Measurements from ENCODE around the gene UBQLN1.
"Not testable (repeated sequence)": the region's sequence is repeated elsewhere in the genome, so short reads cannot be mapped to it uniquely, and the experiment has no call there.

UBQLN1 gene

GRCh38 chr9:83630938-83631457 is 76.8 kb downstream of the UBQLN1 start:
- DNase-seq = peak; percentile 14

GRCh38 chr9:83629433-83630104 is 78.2 kb downstream of the UBQLN1 start:
- no peak for DNase-seq

DNA sequence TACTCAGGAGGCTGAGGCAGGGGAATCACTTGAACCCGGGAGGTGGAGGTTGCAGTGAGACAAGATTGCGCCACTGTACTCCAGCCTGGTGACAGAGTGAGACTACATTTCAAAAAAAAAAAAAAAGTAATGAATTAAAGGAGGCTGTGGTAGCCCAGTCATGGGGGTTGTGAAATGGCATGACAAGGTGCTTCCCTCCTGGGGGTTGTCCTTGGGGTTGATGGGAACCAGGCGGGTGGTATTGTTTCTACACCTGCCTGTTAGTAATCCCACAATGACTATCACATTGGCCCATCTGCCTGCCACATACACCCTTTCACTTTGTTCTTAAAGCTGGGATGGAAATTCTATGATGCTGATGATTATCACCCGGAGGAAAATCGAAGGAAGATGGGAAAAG is 79.2 kb downstream of the UBQLN1 start:
- DNase-seq = no peak

DNA sequence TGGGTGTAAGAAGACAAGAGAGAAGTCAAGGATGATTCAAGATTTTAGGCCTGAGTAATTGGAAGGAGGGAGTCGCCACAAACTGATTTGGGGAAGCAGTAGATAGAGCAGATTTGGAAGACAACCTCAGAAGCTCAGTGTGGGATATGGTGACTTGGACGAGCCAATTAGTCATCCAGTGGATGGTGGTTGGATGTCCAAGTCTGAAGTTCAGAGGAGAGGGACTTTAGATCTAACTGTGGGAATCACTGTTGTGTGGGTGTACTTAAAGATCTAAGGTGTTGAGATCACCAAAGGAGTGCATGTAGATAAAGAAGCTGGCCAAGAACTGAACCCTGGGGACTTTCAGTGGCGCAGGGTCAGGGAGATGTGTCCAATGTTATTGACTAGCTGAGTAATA is 82.6 kb downstream of the UBQLN1 start:
- no peak for DNase-seq

DNA sequence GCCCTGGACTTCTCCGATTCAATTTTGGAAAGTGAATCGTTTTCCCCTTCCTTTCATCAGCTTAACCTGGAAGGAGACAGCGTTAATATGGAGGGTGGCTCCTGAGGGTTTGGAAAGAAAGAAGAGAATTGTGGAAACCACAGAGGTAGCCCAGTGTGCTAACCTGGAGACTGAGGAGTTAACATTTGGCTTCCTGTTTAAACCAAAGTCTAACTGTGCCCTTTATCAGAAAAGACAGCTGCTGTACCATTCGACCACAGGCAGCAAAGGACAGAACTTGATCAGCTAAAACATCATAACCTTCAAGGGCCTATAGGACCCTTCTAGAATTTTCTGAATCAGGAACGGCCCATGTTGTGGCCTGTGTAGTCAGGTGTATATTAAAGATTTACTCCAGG is 84.1 kb downstream of the UBQLN1 start:
- DNase-seq = no peak

- peak; percentile 63 for DNase-seq
Measured at GRCh38 chr9:83622939-83623678, 84.6 kb downstream of the UBQLN1 start, which contains the start of gene IDNK. Gene IDNK (plus strand): TSS chr9:83623143. CDS start chr9:83623172, 29 bp downstream.

GRCh38 chr9:83622433-83622938 is 85.3 kb downstream of the UBQLN1 start:
- DNase-seq = no peak

DNA sequence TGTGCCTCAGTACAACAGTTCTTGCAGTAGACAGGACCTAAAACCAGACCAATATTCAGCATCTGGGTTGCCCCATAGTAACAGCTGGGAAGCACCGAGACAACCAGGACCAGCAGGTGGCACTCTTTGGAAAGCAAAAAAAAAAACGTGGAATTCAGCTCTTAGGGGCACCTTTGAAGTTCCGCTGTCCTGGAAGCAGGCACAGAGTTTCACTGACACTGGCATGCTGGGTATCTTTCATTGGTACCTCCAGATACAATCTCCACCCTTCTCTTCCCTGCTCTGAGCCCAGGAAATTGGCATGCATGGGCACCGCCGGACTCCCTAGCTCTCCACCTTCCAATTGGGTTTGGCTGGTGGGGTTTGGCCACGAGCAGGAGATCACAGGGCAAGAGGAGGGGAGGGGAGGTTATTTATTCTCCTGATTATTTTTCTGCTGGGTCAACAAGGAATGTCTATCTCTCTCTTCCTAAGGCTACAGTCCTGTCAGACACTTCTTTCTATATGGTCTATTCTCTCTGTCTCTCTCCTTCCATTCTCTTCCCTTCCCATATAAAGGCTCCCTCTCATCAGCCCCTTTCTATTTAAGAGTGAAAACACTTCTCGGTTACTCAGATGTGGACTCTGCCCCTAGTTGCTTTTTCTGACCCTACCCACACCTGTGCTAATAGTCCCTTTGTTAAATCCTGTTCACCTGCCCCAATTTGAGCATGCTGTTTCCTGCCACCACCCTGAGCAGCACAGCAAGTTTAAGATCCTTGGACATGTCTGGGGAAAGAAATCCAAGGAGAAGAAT is 86.7 kb downstream of the UBQLN1 start:
- peak; percentile 28 for DNase-seq

DNA sequence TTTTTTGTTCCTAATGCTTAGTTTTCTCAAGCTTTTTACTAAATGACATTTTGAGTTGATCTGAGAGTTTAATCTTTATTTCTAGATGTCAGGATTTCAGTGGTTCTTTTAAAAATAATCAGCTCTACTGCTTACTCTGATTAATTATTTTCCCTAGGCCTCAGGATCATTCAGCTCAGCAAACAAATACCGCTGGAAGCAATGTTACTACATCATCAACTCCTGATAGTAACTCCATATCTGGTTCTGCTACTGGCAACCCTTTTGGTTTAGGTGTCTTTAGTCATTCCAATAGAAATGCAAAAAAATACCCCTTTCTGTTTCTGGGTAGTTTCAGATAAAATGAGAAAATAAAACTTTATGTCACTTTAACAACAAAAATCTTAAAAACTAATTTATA is 90.5 kb downstream of the UBQLN1 start:
- no peak for DNase-seq

- DNase-seq = not testable (repeated sequence)
Measured at GRCh38 chr9:83613298-83613697, 94.5 kb downstream of the UBQLN1 start.
